Astrocyte (in vitro differentiated cells and primary cell): ENCODE measurements around the gene MTMR6.

ENCODE experiments used
- CTCF ChIP-seq: IDR thresholded peaks from 2 replicates; pipeline ENCODE4 v1.5.1; 2011; ENCODE audit warnings: low read depth, mild to moderate bottlenecking, inconsistent platforms, low read length, moderate library complexity; ENCODE audit not compliant: insufficient read depth
- EZH2 ChIP-seq: IDR thresholded peaks from 2 replicates; pipeline ENCODE4 v1.6.1; 2012; ENCODE audit warnings: mild to moderate bottlenecking, low read length, inconsistent platforms; ENCODE audit not compliant: insufficient read depth

DNA sequence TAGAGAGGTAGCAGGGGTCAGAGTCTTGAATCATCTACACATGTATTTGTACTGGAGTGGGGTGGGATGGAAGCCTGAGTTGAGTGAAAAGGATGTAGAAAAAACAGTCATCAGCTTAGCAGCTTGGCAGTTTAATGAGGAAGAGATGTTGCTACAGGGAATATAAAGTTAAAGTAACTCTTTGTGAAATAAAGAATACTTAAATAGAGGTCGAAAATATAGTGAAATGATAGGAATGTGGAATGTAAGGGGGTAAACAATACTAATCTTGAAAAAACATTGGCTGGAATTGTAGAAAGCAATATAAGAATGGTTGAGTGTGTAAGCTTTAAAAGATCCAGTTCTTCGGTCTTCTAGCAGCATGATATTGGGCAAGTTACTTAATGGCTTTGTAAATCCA is 36.8 kb upstream of the MTMR6 start:
- no peak for TF ChIP-seq CTCF
- TF ChIP-seq EZH2: no peak
